ENCODE results near the gene CCDC33.

The CCDC33 gene

DNA sequence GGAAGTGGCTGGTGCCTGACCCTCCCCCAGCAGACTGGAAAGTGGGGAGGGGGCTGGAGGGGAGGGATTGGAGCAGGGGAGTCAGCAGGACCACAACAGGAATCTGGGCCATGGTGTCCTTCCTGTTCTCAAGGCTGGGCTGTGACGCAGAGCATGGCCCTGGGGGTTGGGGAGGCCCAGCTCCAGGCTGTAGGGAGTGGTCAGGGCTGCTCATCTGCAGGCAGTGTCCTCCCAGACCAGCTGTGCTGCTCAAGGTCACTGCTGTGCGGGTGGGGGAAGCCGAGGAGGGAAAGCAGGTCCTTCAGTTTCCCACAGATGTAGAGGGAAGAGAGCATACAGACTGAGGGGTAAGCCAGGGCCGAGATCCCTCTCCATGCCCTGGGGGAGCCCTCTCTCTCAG lies 90.6 kb downstream of the CCDC33 start:
- TF ChIP-seq, protein P1, sequence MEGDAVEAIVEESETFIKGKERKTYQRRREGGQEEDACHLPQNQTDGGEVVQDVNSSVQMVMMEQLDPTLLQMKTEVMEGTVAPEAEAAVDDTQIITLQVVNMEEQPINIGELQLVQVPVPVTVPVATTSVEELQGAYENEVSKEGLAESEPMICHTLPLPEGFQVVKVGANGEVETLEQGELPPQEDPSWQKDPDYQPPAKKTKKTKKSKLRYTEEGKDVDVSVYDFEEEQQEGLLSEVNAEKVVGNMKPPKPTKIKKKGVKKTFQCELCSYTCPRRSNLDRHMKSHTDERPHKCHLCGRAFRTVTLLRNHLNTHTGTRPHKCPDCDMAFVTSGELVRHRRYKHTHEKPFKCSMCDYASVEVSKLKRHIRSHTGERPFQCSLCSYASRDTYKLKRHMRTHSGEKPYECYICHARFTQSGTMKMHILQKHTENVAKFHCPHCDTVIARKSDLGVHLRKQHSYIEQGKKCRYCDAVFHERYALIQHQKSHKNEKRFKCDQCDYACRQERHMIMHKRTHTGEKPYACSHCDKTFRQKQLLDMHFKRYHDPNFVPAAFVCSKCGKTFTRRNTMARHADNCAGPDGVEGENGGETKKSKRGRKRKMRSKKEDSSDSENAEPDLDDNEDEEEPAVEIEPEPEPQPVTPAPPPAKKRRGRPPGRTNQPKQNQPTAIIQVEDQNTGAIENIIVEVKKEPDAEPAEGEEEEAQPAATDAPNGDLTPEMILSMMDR (IDR thresholded peaks at IDR 0.05): no peak
- Histone ChIP-seq H3K4me3 (ENCODE audit: low read depth in 1 of 2, low read length in 1 of 2) (no peak overlapping the region), H3K27me3 (peaks cover 4% of the 10 kb centered on the region), H3K9me3 (no peaks in the 10 kb centered on the region), H3K4me1 (ENCODE audit: control insufficient read depth in 1 of 2, insufficient read depth in 1 of 2, low read depth in 1 of 2, low read length in 1 of 2) (no peaks in the 10 kb centered on the region), H3K36me3 (no peaks in the 10 kb centered on the region), H3K27ac (no peak overlapping the region)

DNA sequence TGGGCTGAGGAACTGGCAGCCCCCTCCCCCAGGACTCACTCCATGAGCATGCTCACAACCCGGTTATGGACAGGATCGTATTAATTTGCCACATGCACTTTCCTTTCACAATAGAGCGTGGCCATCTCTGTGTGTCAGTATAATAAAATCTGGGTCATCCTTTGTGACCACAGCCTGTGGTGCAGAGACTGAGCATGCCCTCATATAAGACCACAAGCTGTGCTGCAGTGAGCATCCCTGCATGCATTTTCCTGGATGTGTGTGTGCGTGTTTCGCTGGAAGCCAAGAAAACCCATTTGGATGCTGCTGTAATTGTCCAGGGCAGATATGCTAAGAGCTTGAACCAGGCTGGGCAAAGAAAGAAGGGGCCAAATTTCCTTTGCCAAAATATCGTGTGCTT lies 91.6 kb downstream of the CCDC33 start:
- Histone ChIP-seq H3K27ac (no peak overlapping the region), H3K9me3 (no peaks in the 10 kb centered on the region), H3K27me3 (peaks cover 4% of the 10 kb centered on the region), H3K36me3 (no peaks in the 10 kb centered on the region), H3K4me3 (ENCODE audit: low read depth in 1 of 2, low read length in 1 of 2) (no peak overlapping the region), H3K4me1 (ENCODE audit: control insufficient read depth in 1 of 2, insufficient read depth in 1 of 2, low read depth in 1 of 2, low read length in 1 of 2) (no peaks in the 10 kb centered on the region)
- TF ChIP-seq, protein P1 (IDR thresholded peaks at IDR 0.05): no peak

DNA sequence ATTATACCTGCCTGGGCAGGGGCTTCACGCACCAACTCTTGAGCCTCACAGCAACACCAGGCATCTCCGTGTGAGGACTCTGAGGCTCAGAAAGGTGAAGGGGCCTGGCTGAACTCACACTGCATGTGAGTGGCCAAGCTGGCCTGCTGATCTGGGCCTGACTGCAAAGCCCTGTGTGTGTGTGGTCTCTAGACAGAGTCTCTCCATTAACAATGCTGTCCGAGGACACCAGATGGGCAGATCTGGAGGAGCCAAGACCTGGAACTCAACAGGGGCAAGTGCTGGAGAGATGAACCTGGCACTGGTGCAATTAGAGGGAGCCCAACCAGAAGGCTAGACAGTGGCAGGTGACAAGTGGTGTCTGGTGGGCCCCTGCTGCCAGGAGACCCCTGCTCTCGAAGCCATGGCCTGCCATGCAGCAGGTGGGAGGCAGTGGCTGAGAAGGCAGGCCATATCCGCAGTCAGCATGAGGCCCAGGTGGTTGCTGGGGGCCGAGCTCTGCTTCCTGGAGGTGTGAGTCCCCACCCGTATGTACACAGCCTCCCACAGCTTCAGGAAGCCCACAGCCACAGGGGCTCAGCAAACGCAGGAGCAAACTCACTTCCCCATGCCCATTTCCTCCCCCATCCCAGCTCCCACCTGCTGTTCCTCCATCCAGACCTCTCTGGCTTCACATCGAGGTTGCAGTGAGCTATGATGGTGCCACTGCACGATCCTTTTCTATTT lies 92.4 kb downstream of the CCDC33 start:
- Histone ChIP-seq H3K4me3 (ENCODE audit: low read depth in 1 of 2, low read length in 1 of 2) (no peak overlapping the region), H3K36me3 (no peaks in the 10 kb centered on the region), H3K27ac (no peak overlapping the region), H3K27me3 (peaks cover 4% of the 10 kb centered on the region), H3K9me3 (no peaks in the 10 kb centered on the region), H3K4me1 (ENCODE audit: control insufficient read depth in 1 of 2, insufficient read depth in 1 of 2, low read depth in 1 of 2, low read length in 1 of 2) (no peaks in the 10 kb centered on the region)
- TF ChIP-seq, protein P1 (IDR thresholded peaks at IDR 0.05): no peak

DNA sequence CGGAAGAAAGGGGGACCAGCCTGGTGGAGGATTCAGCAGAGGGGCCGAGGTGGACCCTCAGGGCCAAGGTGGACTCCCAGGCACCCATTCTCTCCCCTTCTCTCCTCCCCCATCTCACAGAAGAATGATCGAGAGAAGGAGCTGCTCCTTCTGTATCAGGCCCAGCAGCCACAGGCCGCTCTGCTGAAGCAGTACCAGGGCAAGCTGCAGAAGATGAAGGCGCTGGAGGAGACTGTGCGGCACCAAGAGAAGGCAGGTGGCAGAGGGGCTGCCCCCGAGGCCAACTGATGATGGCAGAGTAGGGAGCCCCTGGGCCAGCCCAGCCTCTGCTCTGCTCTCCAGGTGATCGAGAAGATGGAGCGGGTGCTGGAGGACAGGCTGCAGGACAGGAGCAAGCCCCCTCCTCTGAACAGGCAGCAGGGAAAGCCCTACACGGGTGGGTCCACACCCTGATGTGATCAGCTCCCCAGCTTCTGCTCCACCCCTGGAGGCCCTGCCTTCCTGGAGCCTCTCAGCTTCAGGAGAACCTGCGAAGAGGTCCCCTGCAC lies 94.8 kb downstream of the CCDC33 start:
- no peak overlapping the region for H3K27ac ChIP-seq

DNA sequence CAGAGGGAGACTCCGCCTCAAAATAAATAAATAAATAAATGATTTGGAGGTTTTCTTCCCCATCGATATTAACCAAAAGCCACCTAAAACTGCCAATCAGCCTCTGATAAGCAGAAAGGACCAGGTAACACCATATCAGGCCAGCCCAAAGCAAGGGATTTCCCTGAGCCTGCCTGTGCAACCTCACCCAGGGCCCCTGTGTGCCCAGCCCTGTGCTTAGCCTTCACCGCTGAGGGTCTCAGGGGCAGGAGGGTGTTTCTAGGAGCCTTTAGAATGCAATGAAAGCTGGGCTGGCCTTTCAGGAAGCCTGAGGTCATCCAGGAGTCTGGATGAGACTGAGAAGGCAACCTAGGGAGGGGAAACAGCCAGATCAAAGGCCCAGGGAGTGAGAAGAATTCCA lies 95.9 kb downstream of the CCDC33 start:
- TF ChIP-seq, protein P1 (IDR thresholded peaks at IDR 0.05): no peak
- no peaks in the 10 kb centered on the region for H3K4me1 ChIP-seq (ENCODE audit: control insufficient read depth in 1 of 2, insufficient read depth in 1 of 2, low read depth in 1 of 2, low read length in 1 of 2)
- H3K4me3 ChIP-seq (ENCODE audit: low read depth in 1 of 2, low read length in 1 of 2): no peak overlapping the region
- H3K27ac ChIP-seq: no peak overlapping the region
- H3K27me3 ChIP-seq: no peaks in the 10 kb centered on the region
- H3K9me3 ChIP-seq: no peaks in the 10 kb centered on the region
- no peaks in the 10 kb centered on the region for H3K36me3 ChIP-seq

More for the DNA sequence above, 94.8 kb downstream of the CCDC33 start:
- H3K27me3 ChIP-seq: no peaks in the 10 kb centered on the region
- H3K36me3 ChIP-seq: no peaks in the 10 kb centered on the region
- TF ChIP-seq, protein P1 (IDR thresholded peaks at IDR 0.05): no peak
- no peaks in the 10 kb centered on the region for H3K9me3 ChIP-seq
- no peak overlapping the region for H3K4me3 ChIP-seq (ENCODE audit: low read depth in 1 of 2, low read length in 1 of 2)
- H3K4me1 ChIP-seq (ENCODE audit: control insufficient read depth in 1 of 2, insufficient read depth in 1 of 2, low read depth in 1 of 2, low read length in 1 of 2): no peaks in the 10 kb centered on the region

All from neutrophil (primary cell).